ENCODE results near the gene ENOX1. TPM values are rescaled to one million over a fixed set of nuclear protein-coding genes. Genes with fewer than 3 reads are reported as not detected.
A peak's percentile ranks its signal among the peaks of the same experiment; 100 is the strongest.
"Not testable (repeated sequence)": the region's sequence is repeated elsewhere in the genome, so short reads cannot be mapped to it uniquely, and the experiment has no call there.

Gene ENOX1
- total RNA-seq, 1 experiment from 2014 or later: 11.9 TPM

GRCh38 chr13:43415903-43416391 is 370.8 kb downstream of the ENOX1 start:
- not testable (repeated sequence) for DNase-seq; H3K36me3 ChIP-seq; H3K4me3 ChIP-seq; H3K4me1 ChIP-seq; H3K9me3 ChIP-seq (replicated peaks); H3K27ac ChIP-seq; H3K27me3 ChIP-seq

- DNase-seq: no peak
- Histone ChIP-seq H3K27ac (no peak overlapping the region), H3K9me3 (replicated peaks) (0 out of 2 replicates have a peak, but pooled peaks cover 3% of the 10 kb centered on the region), H3K4me3 (no peak overlapping the region), H3K4me1 (peaks cover 12% of the 10 kb centered on the region), H3K27me3 (no peaks in the 10 kb centered on the region), H3K36me3 (peaks cover 4% of the 10 kb centered on the region)
Measured at GRCh38 chr13:43414111-43414510, 372.7 kb downstream of the ENOX1 start.

DNA sequence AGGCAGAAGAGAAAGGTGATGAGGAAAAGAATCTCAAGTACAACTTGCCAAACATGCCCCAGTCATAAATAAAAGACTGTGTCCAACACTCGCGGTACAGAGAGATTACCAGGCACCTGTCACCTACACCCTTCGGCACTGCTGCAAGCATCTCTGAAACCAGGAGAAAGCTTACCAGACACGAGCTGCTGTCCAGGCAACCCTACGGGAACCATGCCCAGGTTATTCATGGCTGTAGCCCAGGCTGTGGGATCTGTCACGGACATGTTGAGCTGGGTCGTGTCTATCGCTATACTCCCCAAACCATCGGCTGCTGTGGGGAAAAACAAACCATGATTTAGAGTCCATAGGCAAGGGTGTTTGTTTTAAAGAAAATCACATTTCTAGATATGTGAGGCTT is 375.0 kb downstream of the ENOX1 start:
- Histone ChIP-seq H3K4me1 (peaks cover 12% of the 10 kb centered on the region), H3K27ac (no peak overlapping the region), H3K4me3 (no peak overlapping the region), H3K9me3 (replicated peaks) (0 out of 2 replicates have a peak, but pooled peaks cover 3% of the 10 kb centered on the region), H3K36me3 (peaks cover 4% of the 10 kb centered on the region), H3K27me3 (no peaks in the 10 kb centered on the region)
- DNase-seq: peak; percentile 19 to 57

- Histone ChIP-seq H3K9me3 (replicated peaks) (0 out of 2 replicates have a peak, but pooled peaks cover 3% of the 10 kb centered on the region), H3K27ac (no peak overlapping the region), H3K27me3 (no peaks in the 10 kb centered on the region), H3K4me1 (peaks cover 12% of the 10 kb centered on the region), H3K4me3 (no peak overlapping the region), H3K36me3 (peaks cover 4% of the 10 kb centered on the region)
- peak in 1 of 2 experiments; percentile 57 for DNase-seq
Measured at GRCh38 chr13:43411211-43411610, 375.6 kb downstream of the ENOX1 start.

- no peak for DNase-seq
- H3K27me3 ChIP-seq: no peaks in the 10 kb centered on the region
- H3K27ac ChIP-seq: no peak overlapping the region
- H3K9me3 ChIP-seq (replicated peaks): no peaks in the 10 kb centered on the region
- no peak overlapping the region for H3K4me3 ChIP-seq
- peaks cover 4% of the 10 kb centered on the region for H3K36me3 ChIP-seq
- H3K4me1 ChIP-seq: peaks cover 12% of the 10 kb centered on the region
Measured at GRCh38 chr13:43408274-43408673, 378.5 kb downstream of the ENOX1 start.

- peaks cover 4% of the 10 kb centered on the region for H3K36me3 ChIP-seq
- peaks cover 12% of the 10 kb centered on the region for H3K4me1 ChIP-seq
- no peak overlapping the region for H3K4me3 ChIP-seq
- H3K27me3 ChIP-seq: no peaks in the 10 kb centered on the region
- no peaks in the 10 kb centered on the region for H3K9me3 ChIP-seq (replicated peaks)
- DNase-seq: no peak
- H3K27ac ChIP-seq: no peak overlapping the region
Measured at GRCh38 chr13:43407023-43407581, 379.7 kb downstream of the ENOX1 start.

- peaks cover 4% of the 10 kb centered on the region for H3K36me3 ChIP-seq
- H3K4me1 ChIP-seq: no peaks in the 10 kb centered on the region
- DNase-seq: peak in 1 of 2 experiments; percentile 11
- no peaks in the 10 kb centered on the region for H3K9me3 ChIP-seq (replicated peaks)
- no peaks in the 10 kb centered on the region for H3K27me3 ChIP-seq
- no peak overlapping the region for H3K27ac ChIP-seq
- no peak overlapping the region for H3K4me3 ChIP-seq
Measured at GRCh38 chr13:43405457-43405856, 381.3 kb downstream of the ENOX1 start.

- Histone ChIP-seq H3K9me3 (replicated peaks) (no peaks in the 10 kb centered on the region), H3K4me3 (no peak overlapping the region), H3K36me3 (no peaks in the 10 kb centered on the region; the same call in 1 of the 2 replicates), H3K27me3 (no peaks in the 10 kb centered on the region), H3K4me1 (no peaks in the 10 kb centered on the region), H3K27ac (no peak overlapping the region)
- no peak for DNase-seq
Measured at GRCh38 chr13:43402380-43402779, 384.4 kb downstream of the ENOX1 start.

DNA sequence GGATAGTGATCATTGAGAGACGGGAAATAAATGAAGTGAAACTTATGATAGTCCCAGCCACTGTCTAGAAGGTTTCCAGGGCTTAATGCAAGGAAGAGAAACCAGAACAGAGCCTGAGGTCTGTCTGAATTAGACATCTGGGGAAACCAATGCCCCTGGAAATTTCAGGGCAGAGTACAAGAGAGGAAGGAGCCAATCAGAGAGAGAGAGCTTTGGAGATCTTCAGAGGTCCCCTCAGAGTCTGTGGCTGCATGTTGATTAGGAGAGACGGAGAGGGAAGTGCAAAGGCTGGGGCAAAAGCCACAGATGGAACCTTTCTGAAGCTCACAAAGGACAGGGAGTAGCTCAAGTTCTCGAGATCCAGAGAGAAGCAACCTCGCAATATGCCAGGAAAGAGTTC is 385.4 kb downstream of the ENOX1 start:
- Histone ChIP-seq H3K27me3 (no peaks in the 10 kb centered on the region), H3K9me3 (replicated peaks) (no peaks in the 10 kb centered on the region)
- no peak for DNase-seq

GRCh38 chr13:43397111-43397510 is 389.7 kb downstream of the ENOX1 start:
- no peak overlapping the region for H3K27ac ChIP-seq
- no peaks in the 10 kb centered on the region for H3K9me3 ChIP-seq (replicated peaks)
- H3K4me1 ChIP-seq: no peaks in the 10 kb centered on the region
- no peak for DNase-seq
- H3K4me3 ChIP-seq: no peak overlapping the region
- H3K36me3 ChIP-seq: no peaks in the 10 kb centered on the region; the same call in 1 of the 2 replicates
- H3K27me3 ChIP-seq: no peaks in the 10 kb centered on the region

More for the DNA sequence above, 385.4 kb downstream of the ENOX1 start:
- Histone ChIP-seq H3K4me1 (no peaks in the 10 kb centered on the region), H3K36me3 (no peaks in the 10 kb centered on the region; the same call in 1 of the 2 replicates), H3K4me3 (no peak overlapping the region), H3K27ac (no peak overlapping the region)

GRCh38 chr13:43391036-43391435 is 395.7 kb downstream of the ENOX1 start:
- Histone ChIP-seq H3K27ac (no peak overlapping the region), H3K9me3 (replicated peaks) (no peaks in the 10 kb centered on the region), H3K4me3 (no peak overlapping the region), H3K4me1 (no peaks in the 10 kb centered on the region), H3K36me3 (no peaks in the 10 kb centered on the region; the same call in 1 of the 2 replicates), H3K27me3 (no peaks in the 10 kb centered on the region)
- DNase-seq: no peak

GRCh38 chr13:43390619-43391018 is 396.2 kb downstream of the ENOX1 start:
- no peak for DNase-seq
- Histone ChIP-seq H3K36me3 (no peaks in the 10 kb centered on the region), H3K4me1 (no peaks in the 10 kb centered on the region), H3K4me3 (no peak overlapping the region), H3K27ac (no peak overlapping the region), H3K9me3 (replicated peaks) (no peaks in the 10 kb centered on the region), H3K27me3 (no peaks in the 10 kb centered on the region)

DNA sequence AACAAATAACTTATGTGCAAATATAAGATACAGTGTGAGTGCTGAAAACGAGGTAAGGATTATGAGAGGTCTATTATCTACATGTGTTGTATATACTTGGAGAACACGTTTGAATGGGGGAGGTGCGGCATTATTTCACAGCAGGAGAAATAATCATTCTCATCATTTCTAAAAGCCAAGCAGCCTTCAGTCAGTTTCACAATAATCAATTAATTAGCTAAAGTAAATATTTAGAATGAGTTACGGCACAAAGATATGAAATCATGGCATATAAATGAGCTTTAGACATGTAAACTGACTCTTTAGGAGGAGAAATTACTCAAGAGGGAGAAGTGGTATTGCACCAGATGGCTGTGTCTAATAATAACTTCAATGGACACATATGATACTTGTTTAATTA is 396.8 kb downstream of the ENOX1 start:
- Histone ChIP-seq H3K4me1 (no peaks in the 10 kb centered on the region), H3K27ac (no peak overlapping the region), H3K9me3 (replicated peaks) (no peaks in the 10 kb centered on the region), H3K36me3 (no peaks in the 10 kb centered on the region), H3K27me3 (no peaks in the 10 kb centered on the region), H3K4me3 (no peak overlapping the region)
- DNase-seq: no peak

- Histone ChIP-seq H3K4me3 (no peak overlapping the region), H3K9me3 (replicated peaks) (no peaks in the 10 kb centered on the region), H3K27ac (no peak overlapping the region), H3K4me1 (no peaks in the 10 kb centered on the region), H3K27me3 (no peaks in the 10 kb centered on the region), H3K36me3 (no peaks in the 10 kb centered on the region)
- no peak for DNase-seq
Measured at GRCh38 chr13:43389573-43389972, 397.2 kb downstream of the ENOX1 start.

DNA sequence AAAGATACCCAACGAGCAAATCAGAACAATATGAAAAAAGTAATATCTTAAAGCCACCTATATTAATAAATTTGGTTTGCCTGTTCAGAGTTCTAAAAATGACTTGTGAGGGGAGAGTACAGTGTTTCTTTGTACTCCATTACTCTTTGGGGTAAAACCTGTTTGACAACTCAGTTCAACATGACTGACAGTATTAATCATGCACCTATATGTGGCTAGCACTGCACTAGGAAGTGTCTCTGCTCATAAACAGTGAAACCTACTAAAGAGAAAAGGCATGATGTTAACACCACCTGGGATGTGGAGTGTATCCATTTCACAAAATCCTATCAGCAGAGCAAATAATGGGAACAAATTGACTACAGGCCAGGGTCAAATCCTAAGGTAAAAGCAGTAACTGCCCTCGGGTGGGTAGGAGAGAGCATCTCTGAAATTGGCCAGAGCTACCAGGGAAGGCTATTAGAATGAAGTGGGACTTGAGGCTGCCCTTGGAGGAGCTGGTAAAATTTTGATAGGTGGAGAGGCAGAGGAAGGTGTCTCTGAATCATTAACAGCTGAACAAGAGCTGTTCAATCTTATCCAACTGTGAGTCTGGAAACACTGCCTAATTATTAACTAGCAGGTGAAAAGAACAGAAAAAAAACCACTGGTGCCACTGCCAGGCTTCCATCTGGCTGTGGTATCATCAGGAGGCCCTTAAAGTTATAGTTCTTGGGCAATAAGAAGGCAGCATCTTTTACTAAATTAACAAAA is 398.3 kb downstream of the ENOX1 start:
- H3K27ac ChIP-seq: no peak overlapping the region
- no peaks in the 10 kb centered on the region for H3K27me3 ChIP-seq
- no peaks in the 10 kb centered on the region for H3K9me3 ChIP-seq (replicated peaks)
- H3K36me3 ChIP-seq: no peaks in the 10 kb centered on the region
- H3K4me1 ChIP-seq: no peaks in the 10 kb centered on the region
- no peak for DNase-seq
- no peak overlapping the region for H3K4me3 ChIP-seq
